ENCODE results near the gene CARF.

The CARF gene

DNA sequence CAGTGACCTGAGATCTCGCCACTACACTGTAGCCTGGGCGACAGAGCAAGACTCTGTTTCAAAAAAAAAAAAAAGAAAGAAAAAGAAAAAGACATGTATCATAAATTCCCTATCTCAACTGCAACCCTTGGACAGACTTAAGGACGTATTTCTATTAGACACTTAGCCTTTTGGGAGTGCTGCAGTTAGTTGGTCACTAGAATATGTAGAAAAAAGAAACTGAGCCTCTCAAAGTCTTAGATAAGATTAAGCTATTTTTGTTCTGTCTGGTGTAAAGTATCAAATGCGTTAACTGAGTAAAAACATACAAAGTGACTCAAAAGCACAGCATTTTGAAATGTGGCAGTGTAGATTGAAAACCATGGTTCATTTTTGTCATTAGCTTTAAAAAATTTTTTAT lies 109.9 kb downstream of the CARF start:
- DNase-seq (ENCODE audit: low spot score), result no peak

DNA sequence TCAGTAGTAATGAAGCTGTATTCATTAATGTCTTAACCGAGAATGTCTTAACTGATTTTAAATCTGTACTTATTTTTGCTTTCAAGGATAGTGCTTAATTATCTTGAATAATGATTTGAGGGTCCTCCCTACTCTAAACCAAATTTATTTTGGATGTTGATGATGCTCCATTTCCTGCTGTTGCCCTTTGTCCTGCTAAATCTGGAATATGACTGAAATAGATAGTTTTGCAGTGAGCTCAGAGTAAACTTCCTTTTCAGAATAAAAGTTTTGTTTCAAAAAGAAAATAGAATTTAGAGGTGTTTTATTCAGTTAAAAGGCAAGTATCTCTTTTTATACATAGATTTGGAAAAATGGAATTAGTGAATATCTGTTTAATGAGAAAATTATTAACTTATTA lies 110.7 kb downstream of the CARF start:
- DNase-seq (ENCODE audit: low spot score), result peak; percentile 12

DNA sequence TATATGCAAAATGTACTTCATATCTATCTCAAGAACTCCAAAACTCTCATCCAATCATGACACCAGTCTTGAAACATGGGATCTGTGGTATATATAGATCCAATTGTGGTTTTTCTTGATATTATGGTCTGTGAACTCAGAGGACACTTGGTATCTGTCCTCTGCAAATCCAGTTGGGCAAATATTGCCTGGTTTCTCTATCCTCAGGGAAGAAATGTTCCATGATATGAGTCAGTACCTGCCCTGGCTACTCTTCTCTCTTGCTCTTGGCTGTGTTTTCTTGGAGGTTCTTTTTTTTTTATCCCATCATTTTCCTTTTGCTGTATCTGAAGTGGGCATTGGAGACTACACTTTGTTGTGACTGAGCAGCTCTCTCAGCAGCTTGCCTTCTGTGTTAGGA lies 113.5 kb downstream of the CARF start:
- DNase-seq (ENCODE audit: low spot score), result no peak

DNA sequence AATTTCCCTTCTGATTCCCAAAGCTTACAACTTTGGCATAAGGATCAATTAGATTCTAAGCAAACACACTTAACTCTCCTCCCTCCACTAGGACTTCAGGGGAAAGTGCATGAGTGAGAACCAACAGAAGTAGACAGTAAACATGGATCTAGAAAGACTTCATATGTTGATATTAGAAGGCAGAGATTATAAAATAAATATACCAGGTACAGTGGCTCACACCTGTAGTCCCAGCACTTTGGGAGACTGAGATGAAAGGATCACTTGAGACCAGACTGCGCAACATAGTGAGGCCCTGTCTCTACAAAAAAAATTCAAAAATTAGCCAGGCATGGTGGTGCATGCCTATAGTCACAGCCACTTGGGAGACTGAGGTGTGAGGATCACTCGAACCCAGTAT lies 118.5 kb downstream of the CARF start:
- no peak for DNase-seq (ENCODE audit: low spot score)

DNA sequence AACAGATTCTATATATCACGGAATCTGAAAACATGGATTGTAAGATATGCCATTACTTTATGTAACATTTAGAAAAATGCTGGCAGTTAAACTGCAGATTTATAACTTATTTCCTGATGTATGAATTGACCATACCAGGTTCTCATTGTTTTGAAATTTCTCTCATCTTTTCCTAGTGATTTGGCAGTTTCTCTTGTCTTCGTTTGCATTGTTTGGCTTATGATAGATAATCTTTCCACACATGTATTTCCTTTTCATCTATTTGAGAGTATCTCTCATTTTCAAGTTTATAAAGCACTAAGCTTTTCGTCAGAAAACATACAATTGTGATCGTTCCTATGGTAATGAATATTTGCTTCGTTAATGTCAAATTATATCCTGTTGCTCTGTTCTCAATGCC lies 118.9 kb downstream of the CARF start:
- DNase-seq (ENCODE audit: low spot score), result no peak

DNA sequence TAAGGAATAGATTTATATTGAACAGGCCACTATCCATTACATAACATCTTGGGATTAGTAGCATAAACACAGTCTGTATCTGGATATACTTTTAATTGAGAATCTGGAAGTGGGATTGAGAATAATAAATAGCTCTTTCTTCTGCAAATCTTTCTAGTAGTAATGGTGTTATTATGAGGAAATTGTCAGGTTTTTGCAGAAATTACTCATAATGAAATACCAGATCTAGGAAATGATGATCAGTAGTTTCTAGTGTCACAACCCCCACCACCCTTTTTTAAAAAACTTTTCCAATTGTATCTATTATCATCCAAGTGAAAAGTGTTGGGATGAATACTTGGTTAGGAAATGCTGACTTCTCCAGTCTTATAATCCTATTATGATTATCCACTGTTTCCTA lies 121.3 kb downstream of the CARF start:
- no peak for DNase-seq (ENCODE audit: low spot score)

DNA sequence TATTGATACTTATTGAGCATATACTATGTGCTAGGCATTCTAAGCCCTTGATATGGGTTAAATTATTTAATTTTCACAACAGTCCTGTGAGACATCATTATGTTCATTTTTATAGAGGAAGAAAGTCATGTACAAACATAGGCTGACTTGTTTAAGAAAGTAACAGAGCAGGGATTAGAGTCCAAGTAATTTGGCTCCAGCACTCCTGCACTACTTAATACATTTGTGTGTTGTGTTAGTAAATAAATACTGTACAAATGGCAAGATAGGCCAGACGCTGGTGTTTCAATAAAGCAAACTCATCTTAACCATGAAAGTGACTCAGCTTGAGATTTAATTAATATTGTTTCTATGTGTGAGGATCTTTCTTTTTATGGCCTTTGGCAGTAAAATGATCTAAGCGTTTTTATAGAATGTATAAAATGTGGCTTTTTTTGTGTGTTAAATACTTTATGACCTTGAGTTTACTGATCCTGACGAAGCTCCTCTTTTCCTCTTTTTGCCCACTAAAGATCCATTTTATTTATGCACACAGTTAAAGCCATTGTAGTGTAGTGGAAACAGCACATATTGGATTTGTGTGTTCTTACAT lies 123.9 kb downstream of the CARF start:
- no peak for DNase-seq (ENCODE audit: low spot score)
